Duodenal mucosa (tissue), 2 donors: Measurements from ENCODE around the gene OR6J1.

Experiments
- H3K27ac ChIP-seq: one replicate; pipeline ENCODE4 v1.7.0; 2013; ENCODE audit warnings: low read depth, low read length
- H3K27me3 ChIP-seq, 2 donors: one replicate each; pipeline ENCODE4 v1.7.0; 2013; ENCODE audit warnings: low read length in 2 of 2, control low read depth in 1 of 2; ENCODE audit not compliant: insufficient read depth in 2 of 2, control insufficient read depth in 1 of 2
- H3K36me3 ChIP-seq, 2 donors: one replicate each; pipeline ENCODE4 v1.7.0; 2013; ENCODE audit warnings: low read length in 2 of 2, control low read depth in 1 of 2; ENCODE audit not compliant: insufficient read depth in 2 of 2, control insufficient read depth in 1 of 2
- H3K4me1 ChIP-seq, 2 donors: one replicate each; pipeline ENCODE4 v1.7.0; 2013; ENCODE audit warnings: low read length in 2 of 2, control low read depth in 1 of 2; ENCODE audit not compliant: insufficient read depth in 2 of 2, control insufficient read depth in 1 of 2
- H3K4me3 ChIP-seq, 2 donors: one replicate each; pipeline ENCODE4 v1.7.0; 2013; ENCODE audit warnings: low read length in 2 of 2, low read depth in 1 of 2
- H3K9ac ChIP-seq, 2 donors: one replicate each; pipeline ENCODE4 v1.7.0; 2013; ENCODE audit warnings: low read length in 2 of 2, low read depth in 1 of 2
- H3K9me3 ChIP-seq, 2 donors: one replicate each; pipeline ENCODE4 v1.7.0; 2013; ENCODE audit warnings: low read length in 2 of 2, control low read depth in 1 of 2; ENCODE audit not compliant: control insufficient read depth in 1 of 2

Gene OR6J1

GRCh38 chr14:22668863-22669262 is 24.7 kb upstream of the OR6J1 start:
- Histone ChIP-seq H3K27ac (no peak overlapping the region), H3K9me3 (no peaks in the 10 kb centered on the region), H3K4me1 (peaks cover 7 to 9% of the 10 kb centered on the region in 2 donors), H3K4me3 (no peak overlapping the region), H3K9ac (no peak overlapping the region), H3K36me3 (no peaks in the 10 kb centered on the region), H3K27me3 (no peaks in the 10 kb centered on the region)

- Histone ChIP-seq H3K4me1 (peaks cover 7 to 9% of the 10 kb centered on the region in 2 donors), H3K27ac (no peak overlapping the region), H3K27me3 (no peaks in the 10 kb centered on the region), H3K4me3 (no peak overlapping the region), H3K9me3 (no peaks in the 10 kb centered on the region), H3K9ac (no peak overlapping the region), H3K36me3 (no peaks in the 10 kb centered on the region)
These were observed 24.3 kb upstream of the OR6J1 start for GRCh38 chr14:22668417-22668816.

- no peak overlapping the region for H3K9ac ChIP-seq
- H3K27ac ChIP-seq, result no peak overlapping the region
- H3K4me3 ChIP-seq, result no peak overlapping the region
- peaks cover 7 to 9% of the 10 kb centered on the region in 2 donors for H3K4me1 ChIP-seq
- no peaks in the 10 kb centered on the region for H3K9me3 ChIP-seq
- no peaks in the 10 kb centered on the region for H3K36me3 ChIP-seq
- H3K27me3 ChIP-seq, result no peaks in the 10 kb centered on the region
These were observed 23.7 kb upstream of the OR6J1 start for GRCh38 chr14:22667881-22668280.

- peaks cover 7 to 9% of the 10 kb centered on the region in 2 donors for H3K4me1 ChIP-seq
- no peaks in the 10 kb centered on the region for H3K36me3 ChIP-seq
- no peaks in the 10 kb centered on the region for H3K27me3 ChIP-seq
- no peak overlapping the region for H3K4me3 ChIP-seq
- H3K9ac ChIP-seq, result no peak overlapping the region
- H3K9me3 ChIP-seq, result no peaks in the 10 kb centered on the region
- H3K27ac ChIP-seq, result no peak overlapping the region
These were observed 22.2 kb upstream of the OR6J1 start for GRCh38 chr14:22666203-22666893.

DNA sequence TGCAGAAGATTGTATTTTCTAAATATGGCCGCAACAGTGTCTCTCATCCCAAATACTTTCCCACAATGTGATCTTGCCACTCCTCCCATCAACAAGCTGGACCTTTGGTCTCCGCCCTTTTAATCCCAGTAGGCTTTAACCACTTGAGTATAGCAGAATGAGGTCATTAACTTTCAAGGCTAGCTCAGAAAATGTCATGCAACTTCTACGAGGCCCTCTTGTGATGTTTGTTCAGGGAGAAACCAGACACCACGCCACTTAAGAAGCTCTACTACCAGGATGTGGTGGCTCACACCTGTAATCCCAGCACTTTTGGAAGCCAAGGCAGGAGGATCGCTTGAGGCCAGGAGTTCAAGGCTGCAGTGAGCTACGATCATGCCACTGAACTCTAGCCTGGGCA is 20.1 kb upstream of the OR6J1 start:
- Histone ChIP-seq H3K4me1 (peaks cover 7 to 9% of the 10 kb centered on the region in 2 donors), H3K4me3 (no peak overlapping the region), H3K27me3 (no peaks in the 10 kb centered on the region), H3K9me3 (no peaks in the 10 kb centered on the region), H3K36me3 (no peaks in the 10 kb centered on the region), H3K9ac (no peak overlapping the region), H3K27ac (no peak overlapping the region)

- Histone ChIP-seq H3K27ac (no peak overlapping the region), H3K4me1 (peaks cover 13 to 16% of the 10 kb centered on the region in 2 donors), H3K9me3 (no peaks in the 10 kb centered on the region), H3K36me3 (no peaks in the 10 kb centered on the region), H3K9ac (no peak overlapping the region), H3K27me3 (no peaks in the 10 kb centered on the region), H3K4me3 (no peak overlapping the region)
These were observed 16.5 kb upstream of the OR6J1 start for GRCh38 chr14:22660654-22661053.

- H3K27me3 ChIP-seq, result no peaks in the 10 kb centered on the region
- no peaks in the 10 kb centered on the region for H3K9me3 ChIP-seq
These were observed 14.8 kb upstream of the OR6J1 start for GRCh38 chr14:22658946-22659345.

GRCh38 chr14:22657861-22658260 is 13.7 kb upstream of the OR6J1 start:
- Histone ChIP-seq H3K4me3 (no peak overlapping the region), H3K27me3 (no peaks in the 10 kb centered on the region), H3K27ac (no peak overlapping the region), H3K9ac (no peak overlapping the region), H3K36me3 (no peaks in the 10 kb centered on the region), H3K4me1 (peaks cover 13 to 16% of the 10 kb centered on the region in 2 donors), H3K9me3 (no peaks in the 10 kb centered on the region)

More at GRCh38 chr14:22658946-22659345, 14.8 kb upstream of the OR6J1 start:
- Histone ChIP-seq H3K36me3 (no peaks in the 10 kb centered on the region), H3K27ac (no peak overlapping the region), H3K4me1 (peaks cover 13 to 16% of the 10 kb centered on the region in 2 donors), H3K9ac (no peak overlapping the region), H3K4me3 (no peak overlapping the region)

DNA sequence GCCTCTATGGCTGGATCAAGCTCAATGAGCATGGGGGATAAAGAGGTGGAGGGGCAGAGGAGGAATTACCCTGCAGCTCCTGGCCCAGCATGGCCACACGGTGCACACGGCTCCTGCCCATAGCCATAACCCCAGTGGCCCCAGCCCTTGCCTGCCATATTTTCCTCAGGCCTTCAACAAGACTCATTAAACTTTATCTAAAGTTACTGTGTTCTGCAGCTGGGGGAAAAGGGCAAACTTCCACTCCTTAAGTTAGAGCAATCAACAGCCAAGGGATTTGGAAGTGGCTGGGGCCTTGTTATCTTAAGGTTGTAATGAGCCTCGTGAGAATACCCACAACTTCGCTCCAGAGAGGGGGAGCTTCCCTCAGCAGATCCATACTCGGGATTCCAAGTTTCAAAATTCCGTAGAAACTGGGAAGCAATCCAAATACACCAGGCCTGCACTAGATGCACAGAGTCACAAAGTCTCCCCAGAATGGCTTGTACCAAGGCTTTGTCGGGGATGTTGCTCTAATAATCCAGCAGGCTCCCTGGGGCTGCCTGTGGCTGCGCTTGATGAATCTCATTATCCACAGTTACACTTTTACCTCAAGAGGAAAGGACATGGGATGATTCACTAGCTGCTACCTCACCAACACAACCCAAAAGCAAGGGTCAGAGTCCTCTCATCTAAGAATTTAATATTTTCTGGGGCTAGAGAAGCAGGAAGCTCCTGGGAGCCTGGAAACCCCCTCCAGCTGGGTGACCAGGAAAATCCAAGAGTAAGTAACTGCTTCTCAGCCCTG is 13.0 kb upstream of the OR6J1 start:
- H3K27ac ChIP-seq, result no peak overlapping the region

GRCh38 chr14:22656226-22656625 is 12.1 kb upstream of the OR6J1 start:
- H3K27ac ChIP-seq, result no peak overlapping the region

More for the DNA sequence above, 13.0 kb upstream of the OR6J1 start:
- Histone ChIP-seq H3K36me3 (no peaks in the 10 kb centered on the region), H3K9me3 (no peaks in the 10 kb centered on the region), H3K4me3 (no peak overlapping the region), H3K9ac (no peak overlapping the region), H3K27me3 (no peaks in the 10 kb centered on the region), H3K4me1 (peaks cover 13 to 16% of the 10 kb centered on the region in 2 donors)

More at GRCh38 chr14:22656226-22656625, 12.1 kb upstream of the OR6J1 start:
- Histone ChIP-seq H3K36me3 (no peaks in the 10 kb centered on the region), H3K4me3 (no peak overlapping the region), H3K4me1 (peaks cover 13 to 16% of the 10 kb centered on the region in 2 donors), H3K9ac (no peak overlapping the region), H3K27me3 (no peaks in the 10 kb centered on the region), H3K9me3 (no peaks in the 10 kb centered on the region)
